K562 (cell line): Measurements from ENCODE around the gene TECTA.

ENCODE experiments used
- HDAC6 ChIP-seq: IDR thresholded peaks from 2 replicates; pipeline ENCODE4 v1.6.1; 2012; ENCODE audit warnings: low read depth, mild to moderate bottlenecking, control low read depth, inconsistent platforms, low read length, moderate library complexity
- PBX2 ChIP-seq, 2 experiments: IDR thresholded peaks in 1 of 2; conservative IDR thresholded peaks in 1 of 2; 2 replicates each; pipeline ENCODE4 v1.6.1; 2016; ENCODE audit warnings: low read depth in 2 of 2, mild to moderate bottlenecking in 1 of 2, missing compliant biosample characterization in 1 of 2, missing genetic modification characterization in 1 of 2, moderate library complexity in 1 of 2
- TF ChIP-seq, protein P1 (sequence below), 3 experiments: IDR thresholded peaks in 2 of 3; conservative IDR thresholded peaks in 1 of 3; 2 replicates each; pipeline ENCODE4 v1.5.1; 2011 to 2012; ENCODE audit warnings: low read length in 3 of 3, mild to moderate bottlenecking in 3 of 3, control low read depth in 2 of 3, improper control_type of control experiment in 1 of 3, inconsistent platforms in 1 of 3, low read depth in 1 of 3, mixed read lengths in 1 of 3, moderate library complexity in 1 of 3; ENCODE audit not compliant: insufficient read depth in 2 of 3

DNA sequence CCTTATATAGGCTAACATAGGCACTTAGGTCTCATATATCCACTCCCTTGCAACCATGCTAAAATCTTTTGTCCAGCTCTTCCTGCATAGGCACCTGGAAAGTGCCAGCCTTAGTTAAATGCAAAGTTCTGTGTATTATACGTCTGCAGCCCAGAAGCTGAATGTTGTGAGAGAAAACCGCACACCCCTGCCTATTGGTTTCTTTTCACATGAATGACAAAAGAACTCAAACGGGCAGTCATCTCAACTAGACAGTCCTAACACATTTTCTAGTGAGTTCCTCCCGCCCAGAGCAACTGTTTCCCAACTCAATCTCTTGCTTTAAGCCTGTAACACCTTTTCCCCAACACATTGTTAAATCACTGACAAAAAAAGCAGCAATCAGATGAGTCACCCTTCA lies 122.1 kb downstream of the TECTA start:
- TF ChIP-seq PBX2 (CRISPR knock-in tag; IDR thresholded peaks at IDR 0.05; ENCODE audit: low read depth): no peak
- TF ChIP-seq PBX2 (tag; conservative IDR thresholded peaks at IDR 0.05; ENCODE audit: low read depth): no peak
- TF ChIP-seq, protein P1, sequence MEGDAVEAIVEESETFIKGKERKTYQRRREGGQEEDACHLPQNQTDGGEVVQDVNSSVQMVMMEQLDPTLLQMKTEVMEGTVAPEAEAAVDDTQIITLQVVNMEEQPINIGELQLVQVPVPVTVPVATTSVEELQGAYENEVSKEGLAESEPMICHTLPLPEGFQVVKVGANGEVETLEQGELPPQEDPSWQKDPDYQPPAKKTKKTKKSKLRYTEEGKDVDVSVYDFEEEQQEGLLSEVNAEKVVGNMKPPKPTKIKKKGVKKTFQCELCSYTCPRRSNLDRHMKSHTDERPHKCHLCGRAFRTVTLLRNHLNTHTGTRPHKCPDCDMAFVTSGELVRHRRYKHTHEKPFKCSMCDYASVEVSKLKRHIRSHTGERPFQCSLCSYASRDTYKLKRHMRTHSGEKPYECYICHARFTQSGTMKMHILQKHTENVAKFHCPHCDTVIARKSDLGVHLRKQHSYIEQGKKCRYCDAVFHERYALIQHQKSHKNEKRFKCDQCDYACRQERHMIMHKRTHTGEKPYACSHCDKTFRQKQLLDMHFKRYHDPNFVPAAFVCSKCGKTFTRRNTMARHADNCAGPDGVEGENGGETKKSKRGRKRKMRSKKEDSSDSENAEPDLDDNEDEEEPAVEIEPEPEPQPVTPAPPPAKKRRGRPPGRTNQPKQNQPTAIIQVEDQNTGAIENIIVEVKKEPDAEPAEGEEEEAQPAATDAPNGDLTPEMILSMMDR (IDR thresholded peaks at IDR 0.05 in 2 of 3, conservative IDR thresholded peaks at IDR 0.05 in 1 of 3; ENCODE audit: insufficient read depth in 2 of 3, low read depth in 1 of 3, low read length in 3 of 3): no peak
- no peak for TF ChIP-seq HDAC6
